Fibroblast of lung (primary cell): ENCODE data around the gene CNN2.
"Not testable (repeated sequence)": the region's sequence is repeated elsewhere in the genome, so short reads cannot be mapped to it uniquely, and the experiment has no call there.

Experiments
- EZH2 ChIP-seq: IDR thresholded peaks from 2 replicates; pipeline ENCODE4 v1.5.1; 2012; ENCODE audit warnings: low read length, control low read depth, mild to moderate bottlenecking; ENCODE audit errors: missing control alignments
- TF ChIP-seq, protein P1 (sequence below), 2 donors: IDR thresholded peaks in 1 of 2; conservative IDR thresholded peaks in 1 of 2; 1 replicate in 1 of 2; 2 replicates in 1 of 2; pipeline ENCODE4 v1.5.1; 2011 to 2012; ENCODE audit warnings: low read length in 2 of 2, control low read depth in 1 of 2, inconsistent platforms in 1 of 2, low read depth in 1 of 2, mild to moderate bottlenecking in 1 of 2

- TF ChIP-seq, protein P1, sequence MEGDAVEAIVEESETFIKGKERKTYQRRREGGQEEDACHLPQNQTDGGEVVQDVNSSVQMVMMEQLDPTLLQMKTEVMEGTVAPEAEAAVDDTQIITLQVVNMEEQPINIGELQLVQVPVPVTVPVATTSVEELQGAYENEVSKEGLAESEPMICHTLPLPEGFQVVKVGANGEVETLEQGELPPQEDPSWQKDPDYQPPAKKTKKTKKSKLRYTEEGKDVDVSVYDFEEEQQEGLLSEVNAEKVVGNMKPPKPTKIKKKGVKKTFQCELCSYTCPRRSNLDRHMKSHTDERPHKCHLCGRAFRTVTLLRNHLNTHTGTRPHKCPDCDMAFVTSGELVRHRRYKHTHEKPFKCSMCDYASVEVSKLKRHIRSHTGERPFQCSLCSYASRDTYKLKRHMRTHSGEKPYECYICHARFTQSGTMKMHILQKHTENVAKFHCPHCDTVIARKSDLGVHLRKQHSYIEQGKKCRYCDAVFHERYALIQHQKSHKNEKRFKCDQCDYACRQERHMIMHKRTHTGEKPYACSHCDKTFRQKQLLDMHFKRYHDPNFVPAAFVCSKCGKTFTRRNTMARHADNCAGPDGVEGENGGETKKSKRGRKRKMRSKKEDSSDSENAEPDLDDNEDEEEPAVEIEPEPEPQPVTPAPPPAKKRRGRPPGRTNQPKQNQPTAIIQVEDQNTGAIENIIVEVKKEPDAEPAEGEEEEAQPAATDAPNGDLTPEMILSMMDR (conservative IDR thresholded peaks at IDR 0.05 in 1 of 2, IDR thresholded peaks at IDR 0.05 in 1 of 2; ENCODE audit: low read depth in 1 of 2, low read length in 2 of 2) = not testable (repeated sequence)
- TF ChIP-seq EZH2 = not testable (repeated sequence)
These were observed 1.3 kb upstream of the CNN2 start for GRCh38 chr19:1025080-1025479.
